GM19372 (cell line): ENCODE data around the gene MCCC2.
"Not testable (repeated sequence)": the region's sequence is repeated elsewhere in the genome, so short reads cannot be mapped to it uniquely, and the experiment has no call there.

Experiments
- ATAC-seq: cut with Tn5 transposase; IDR thresholded peaks from one replicate; pipeline ENCODE4 v1.9.1; 2021; ENCODE audit warnings: mild to moderate bottlenecking, low read depth, moderate library complexity; ENCODE audit not compliant: unreplicated experiment

MCCC2 gene

DNA sequence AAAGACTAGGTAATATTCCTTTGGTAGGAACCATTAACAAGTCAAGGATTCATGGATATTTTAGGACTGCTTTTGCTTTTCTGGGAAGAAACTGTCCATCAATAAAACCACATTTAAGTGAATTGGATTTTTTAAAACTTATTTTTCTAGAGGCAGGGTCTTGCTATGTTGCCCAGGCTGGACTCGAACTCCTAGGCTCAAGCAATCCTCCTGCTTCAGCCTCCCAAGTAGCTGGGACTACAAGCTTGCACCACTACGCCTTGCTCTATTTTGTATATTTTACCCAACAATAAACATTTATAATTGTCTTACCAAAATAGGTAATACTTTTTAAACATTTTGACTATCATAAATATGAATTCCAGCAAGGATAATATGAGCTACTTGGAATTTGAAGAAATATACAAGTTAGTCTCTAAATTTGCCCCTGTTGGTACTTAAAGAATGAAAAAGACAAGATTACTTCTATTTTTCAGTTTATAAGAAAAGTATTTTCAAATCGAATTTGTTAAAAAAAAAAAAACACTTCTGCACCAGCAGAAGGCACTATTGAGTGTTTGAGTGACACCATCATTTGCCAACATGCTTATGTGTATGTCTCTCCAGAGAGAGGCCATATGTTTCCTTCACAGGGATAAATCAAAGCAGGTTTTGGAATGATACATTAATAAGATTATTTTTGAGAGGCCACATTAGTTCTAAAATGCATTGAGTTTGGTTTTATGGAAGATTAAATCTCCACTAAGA lies 71.9 kb downstream of the MCCC2 start:
- no peak for ATAC-seq

DNA sequence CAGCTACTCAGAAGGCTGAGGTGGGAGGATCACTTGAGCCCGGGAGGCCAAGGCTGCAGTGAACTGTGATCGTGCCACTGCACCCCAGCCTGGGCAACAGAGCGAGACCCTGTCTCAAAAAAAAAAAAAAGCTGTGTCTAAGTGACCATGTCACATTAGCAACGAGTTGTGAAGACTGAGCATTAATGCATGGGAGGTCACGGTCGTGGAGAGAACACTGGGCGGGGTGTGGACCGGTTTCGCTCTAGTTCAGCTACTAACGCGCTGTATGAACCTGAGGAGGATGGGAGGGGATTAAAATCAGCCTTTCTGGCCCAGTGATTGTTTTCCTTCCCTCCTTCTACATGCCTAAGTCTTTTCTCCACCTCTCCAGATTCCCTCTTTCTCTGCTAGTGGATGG lies 75.2 kb downstream of the MCCC2 start:
- no peak for ATAC-seq

DNA sequence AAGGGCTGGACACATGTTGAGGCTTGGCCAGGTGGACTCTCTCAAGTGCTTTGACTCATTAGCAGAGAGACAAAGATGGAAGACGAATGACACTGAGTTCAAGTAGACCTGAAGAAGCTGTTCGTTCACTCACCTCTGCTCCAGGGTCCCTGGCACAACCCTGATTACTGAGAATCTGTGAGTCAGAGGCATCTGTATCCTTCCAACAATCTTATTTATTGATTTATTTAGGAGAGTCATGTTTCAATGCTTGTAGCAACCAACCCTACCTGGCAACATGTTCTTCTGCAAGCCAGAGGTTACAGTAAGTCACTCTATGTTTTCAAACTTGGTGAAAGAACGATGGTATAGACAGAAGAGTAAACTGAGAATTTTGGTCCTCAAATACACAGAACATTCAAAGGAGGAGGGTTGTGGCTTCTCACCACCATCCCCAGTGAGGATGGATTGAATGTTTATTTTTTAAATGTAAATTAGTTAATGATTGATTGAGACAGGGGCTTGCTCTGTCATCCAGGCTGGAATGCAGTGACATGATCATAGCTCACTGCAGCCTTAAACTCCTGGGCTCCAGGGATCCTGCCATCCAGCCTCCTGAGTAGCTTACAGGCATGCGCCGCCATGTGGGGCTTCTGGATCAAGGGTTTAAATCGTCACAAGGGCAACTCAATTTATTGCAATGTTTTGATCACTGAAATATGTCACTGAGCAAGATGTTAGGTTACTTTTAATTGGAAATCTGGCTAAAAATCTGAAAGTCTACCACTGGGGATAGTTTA lies 76.2 kb downstream of the MCCC2 start:
- ATAC-seq = no peak

DNA sequence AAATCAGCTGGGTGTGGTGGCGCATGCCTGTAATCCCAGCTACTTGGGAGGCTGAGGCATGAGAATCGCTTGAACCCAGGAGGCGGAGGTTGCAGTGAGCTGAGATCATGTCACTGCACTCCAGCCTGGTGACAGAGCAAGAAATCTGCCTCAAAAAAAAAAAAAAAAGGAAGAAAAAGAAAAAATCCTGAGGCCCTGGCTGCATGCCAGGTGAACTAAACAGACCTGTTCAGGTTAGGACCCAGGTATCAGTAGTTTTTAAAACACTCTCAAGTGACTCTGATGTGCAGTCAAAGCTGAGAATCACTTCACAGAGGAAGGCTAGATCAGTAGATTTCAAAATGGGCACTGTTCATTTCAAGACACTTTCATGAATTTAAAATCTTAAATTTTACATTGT lies 77.5 kb downstream of the MCCC2 start:
- ATAC-seq = not testable (repeated sequence)

DNA sequence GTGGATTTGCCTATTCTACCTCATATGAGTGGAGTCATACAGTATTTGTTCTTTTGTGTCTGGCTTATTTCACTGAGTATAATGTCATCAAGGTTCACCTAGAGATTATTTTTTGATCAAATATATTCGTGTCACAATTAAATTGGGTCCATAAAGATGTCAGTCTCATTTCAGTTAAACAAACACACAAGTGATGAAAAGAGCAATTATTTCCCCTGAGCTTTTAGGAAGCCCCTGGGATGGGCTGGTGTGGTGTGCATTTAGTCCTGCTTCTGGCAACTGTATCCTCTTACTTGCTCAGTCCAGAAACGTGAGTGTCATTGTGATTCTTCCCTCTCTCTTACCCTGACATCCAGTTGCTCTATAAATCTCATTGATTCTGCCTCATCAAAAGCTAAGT lies 79.2 kb downstream of the MCCC2 start:
- ATAC-seq = no peak

DNA sequence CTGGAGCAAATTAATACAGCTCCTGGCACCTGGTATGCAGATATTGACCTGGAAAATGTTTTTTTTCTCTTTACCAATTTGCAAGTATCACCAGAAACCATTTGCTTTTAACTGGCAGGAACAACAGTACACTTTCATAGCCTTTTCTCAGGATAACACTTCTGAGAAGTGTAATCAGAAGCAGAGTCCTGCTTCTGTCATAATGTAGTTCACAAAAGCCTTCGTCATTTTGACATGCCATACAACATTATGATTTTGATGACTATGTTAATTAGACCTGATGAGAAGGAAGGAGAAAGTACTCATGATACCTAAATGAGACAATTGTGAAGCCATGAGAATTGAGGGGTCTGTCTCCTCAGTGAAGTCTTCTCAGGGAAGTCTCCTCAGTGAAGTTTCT lies 90.8 kb downstream of the MCCC2 start:
- no peak for ATAC-seq

DNA sequence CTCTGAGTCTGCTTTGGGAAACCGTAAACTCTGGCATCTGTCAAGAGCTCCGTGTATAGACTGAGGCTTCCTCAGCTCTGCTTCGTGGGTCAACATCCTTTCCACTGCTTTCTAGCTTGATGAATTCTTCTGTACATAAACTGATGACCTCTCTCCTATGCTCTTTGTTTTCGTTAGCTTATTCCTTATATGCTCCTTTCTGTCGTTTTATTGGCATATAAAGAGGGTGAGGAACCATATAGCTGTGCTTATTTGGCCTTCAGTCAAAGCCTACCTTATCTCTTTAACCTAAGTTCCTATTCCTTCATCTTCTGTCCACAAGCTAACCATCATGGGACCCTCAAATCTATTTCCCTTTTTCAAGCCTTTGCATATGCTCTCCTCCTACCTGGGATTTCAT lies 92.6 kb downstream of the MCCC2 start:
- ATAC-seq = no peak

DNA sequence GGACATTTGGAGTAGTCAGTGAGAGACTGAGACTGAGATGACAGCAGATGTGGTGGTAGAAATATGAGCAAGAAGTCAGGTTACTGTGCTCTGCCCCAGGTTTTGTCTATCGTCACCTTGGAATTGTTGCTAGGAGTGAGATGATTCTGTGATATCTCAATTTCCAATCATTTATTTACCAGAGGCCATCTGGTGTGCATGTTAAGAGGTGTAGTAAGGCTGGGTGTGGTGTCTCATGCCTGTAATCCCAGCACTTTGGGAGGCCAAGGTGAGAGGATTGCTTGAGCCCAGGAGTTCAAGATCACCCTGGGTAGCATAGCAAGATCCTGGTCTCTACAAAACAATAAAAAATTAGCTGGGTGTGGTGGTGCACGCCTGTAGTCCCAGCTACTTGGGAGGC lies 93.4 kb downstream of the MCCC2 start:
- no peak for ATAC-seq

DNA sequence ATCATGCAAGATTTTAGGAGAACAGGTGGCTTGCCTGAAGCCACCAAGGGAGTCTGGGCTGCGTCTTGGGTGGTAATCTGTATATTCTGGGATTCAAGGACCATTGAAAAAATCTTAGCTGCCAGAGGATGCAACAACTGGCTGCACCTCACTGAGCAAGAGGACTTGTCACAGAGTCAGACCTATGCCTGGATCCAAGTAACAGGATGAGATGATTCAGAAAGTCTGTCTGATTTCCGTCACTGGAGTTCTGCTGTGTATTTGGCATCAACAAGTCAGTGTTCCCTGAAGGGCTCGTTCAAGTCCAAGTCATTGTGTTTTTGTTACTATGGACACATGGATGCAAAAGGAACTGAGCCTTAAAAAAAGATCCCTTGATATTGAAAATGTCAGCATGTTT lies 94.2 kb downstream of the MCCC2 start:
- no peak for ATAC-seq

DNA sequence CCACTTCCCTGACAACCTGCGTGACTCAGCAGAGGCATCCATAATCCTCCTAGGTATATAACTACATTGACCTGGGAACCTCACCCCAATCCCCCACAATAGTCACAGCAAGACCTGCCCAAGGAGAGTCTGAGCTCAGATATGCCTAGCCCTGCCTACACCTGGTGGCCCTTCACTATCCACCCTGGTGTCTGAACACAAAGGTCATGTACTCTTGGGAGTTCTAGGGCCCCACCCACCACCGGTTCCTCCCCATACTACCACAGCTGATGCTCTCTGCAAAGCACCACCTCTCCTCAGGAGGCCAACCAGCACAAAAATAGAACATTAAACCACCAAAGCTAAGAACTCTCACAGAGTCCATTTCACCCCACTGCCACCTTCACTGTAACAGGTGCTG lies 97.2 kb downstream of the MCCC2 start:
- no peak for ATAC-seq

DNA sequence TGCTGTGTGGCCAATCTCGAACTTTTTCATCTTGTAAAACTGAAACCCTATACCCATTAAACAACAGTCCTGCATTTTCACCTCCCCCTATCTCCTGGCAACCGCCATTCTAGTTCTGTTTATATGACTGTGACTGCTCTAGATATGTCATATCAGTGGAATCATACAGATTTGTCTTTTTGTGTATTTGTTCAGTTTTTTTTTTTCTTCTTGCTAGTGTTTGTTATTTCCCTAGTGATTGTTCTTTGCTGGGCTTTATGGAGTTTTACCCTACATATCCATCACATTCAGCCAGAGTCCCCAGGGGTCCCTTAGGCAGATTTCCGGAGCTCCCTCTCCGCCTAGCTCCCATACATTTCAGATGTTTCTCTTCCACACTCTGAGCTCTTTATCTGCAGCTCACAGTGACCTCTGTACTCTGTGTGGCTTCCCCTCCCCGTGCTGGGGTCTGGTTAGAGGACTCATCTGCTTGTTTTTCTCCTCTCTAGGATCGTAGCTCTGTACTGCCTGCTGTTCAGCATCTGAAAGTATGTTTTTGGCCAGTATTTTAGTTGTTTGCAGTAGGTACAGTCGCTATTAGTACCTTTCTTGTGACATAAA lies 106.8 kb downstream of the MCCC2 start:
- ATAC-seq = no peak

DNA sequence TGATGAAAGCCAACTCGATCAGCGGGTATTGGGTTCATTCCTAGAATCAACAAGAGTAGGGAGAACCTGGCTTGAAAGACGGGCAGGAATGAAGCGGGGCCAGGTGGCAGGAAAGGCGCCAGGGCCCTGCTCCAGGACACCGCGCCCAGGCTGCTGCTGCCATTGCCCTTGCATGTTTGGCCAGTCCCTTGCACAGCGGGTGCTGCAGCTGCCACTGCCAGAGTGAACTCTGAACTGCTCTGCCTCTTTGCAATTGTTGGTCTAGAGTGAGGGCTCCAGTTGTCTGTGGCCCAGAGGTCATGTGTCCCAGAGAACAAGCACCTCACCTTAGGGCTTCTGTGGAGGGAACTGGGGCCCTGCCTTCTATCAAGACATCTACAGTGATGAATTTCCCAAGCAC lies 107.9 kb downstream of the MCCC2 start:
- ATAC-seq = no peak

DNA sequence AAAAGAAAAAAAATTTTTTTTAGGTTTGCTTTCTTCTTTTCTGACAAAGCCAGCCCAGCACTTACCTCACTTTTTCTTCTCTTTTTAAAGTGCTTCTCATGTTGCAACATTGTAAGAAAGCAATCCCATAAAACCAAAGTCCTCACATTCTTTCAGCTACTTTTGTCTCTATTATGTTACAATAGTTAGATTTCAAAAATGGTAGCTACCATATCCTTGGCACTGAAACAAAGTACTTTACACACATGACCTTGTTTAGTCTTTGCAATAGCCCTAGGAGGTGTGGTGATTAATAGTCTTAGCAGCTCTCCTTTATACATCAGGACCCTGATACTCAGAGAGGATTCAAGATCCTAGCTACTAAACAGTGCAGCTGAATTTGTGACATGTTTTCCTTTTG lies 108.5 kb downstream of the MCCC2 start:
- no peak for ATAC-seq

DNA sequence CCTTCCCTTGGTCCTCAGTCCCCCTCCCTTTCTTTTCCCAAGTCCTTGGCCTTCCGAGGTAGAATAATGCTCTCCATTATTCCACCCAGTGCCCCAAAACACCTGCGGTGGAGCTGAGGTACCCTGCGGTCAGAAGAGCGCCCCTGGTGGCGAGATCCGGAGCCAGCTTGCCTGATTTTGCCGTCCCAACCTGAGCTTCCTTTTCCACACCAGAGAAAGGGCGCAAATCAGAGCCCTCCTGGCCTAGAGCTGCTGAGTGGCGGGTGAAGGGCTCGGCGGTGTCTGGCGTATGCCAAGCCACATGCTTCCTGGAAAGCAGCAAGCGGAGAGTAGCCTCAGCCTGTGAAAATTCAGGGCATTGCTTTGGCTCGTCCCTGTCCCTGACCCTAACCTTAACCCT lies 110.8 kb downstream of the MCCC2 start:
- no peak for ATAC-seq

DNA sequence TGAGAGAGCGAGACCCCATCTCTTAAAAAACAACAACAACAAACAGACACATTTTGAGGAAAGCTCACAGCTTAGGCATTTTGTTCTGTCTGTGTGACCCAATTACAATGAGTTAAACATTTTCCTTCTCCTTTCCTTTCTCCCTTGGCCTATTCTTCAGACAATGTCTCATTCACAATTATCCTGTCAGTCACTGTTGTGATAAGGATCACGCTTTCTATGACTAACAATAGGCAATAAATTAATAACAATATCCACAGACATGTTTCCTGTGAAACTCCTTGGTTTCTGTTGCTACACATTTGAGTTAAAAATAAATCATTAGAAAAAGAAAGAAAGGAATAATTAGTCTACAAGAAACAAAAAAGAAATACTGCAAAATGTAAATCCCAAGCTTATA lies 112.1 kb downstream of the MCCC2 start:
- no peak for ATAC-seq

DNA sequence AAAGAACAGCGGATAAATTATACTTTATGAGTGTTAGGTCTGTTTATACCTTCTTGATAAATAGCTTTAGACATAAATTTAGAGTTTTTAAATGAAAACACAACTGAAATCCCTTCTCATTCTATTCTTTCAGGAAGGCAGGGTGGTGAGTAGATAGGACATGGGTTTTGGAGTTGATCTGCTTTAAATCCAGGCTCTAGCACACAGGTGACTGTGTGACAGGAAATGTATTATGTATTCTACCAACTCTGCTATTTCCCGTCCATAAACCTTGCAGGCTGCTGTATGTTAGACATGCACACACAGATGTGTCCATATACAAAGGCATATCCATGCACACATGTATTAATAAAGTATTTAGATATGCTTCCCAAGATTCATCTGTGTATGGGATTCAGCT lies 112.6 kb downstream of the MCCC2 start:
- ATAC-seq = no peak

DNA sequence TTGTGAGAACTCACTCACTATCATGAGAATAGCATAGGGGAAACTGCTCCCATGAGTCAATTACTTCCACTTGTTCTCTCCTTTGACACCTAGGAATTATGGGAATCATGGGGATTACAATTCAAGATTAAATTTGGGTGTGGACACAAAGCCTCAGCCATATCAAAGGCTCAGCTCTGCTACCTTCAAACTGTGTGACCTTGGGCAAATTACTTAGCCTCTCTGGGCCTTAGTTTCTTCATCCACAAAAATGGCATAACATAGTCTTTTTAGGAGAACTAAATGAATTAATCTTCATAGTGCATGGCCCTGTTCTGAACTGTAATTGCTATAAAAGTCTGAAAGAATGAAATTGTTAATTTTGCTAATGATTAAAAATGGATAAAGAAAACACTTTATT lies 113.7 kb downstream of the MCCC2 start:
- no peak for ATAC-seq

DNA sequence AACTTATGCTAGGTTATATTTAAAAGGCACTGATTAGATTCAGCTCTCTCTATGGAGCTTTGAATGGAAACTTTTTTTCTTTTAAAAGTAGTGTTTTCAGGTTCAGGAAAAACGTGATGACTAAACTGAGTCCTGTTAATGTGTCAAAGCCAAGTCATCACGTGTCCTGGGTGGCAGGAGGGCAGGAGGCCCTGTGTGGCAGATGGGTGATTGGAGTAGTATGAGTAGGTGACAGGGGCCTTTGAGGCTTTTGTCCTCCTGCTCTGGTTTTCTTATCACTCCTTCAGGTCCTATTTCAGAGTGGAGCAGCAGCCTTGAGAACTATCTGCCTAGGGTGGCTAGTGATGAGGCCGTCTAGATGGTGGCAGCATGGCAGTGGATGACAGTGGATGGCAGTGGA lies 114.3 kb downstream of the MCCC2 start:
- no peak for ATAC-seq

DNA sequence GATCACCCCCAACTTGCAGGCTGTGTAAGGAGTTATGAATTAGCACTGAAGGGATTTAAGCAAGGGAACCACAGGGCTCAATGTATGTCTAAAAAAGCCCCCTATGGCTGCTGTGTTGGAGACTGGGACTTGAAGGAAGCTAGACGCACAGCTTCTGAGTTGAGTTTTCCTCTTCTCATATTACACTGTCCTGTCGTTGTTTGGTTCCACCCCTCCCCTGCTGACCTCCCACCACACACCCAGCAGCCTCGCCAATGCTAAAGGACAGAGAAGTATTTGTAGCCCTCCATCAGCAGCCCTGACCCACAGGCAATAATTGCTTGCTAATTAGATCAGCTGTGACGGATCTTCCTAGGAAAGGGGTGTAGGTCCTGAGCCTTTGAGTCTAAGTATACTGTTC lies 116.8 kb downstream of the MCCC2 start:
- no peak for ATAC-seq

DNA sequence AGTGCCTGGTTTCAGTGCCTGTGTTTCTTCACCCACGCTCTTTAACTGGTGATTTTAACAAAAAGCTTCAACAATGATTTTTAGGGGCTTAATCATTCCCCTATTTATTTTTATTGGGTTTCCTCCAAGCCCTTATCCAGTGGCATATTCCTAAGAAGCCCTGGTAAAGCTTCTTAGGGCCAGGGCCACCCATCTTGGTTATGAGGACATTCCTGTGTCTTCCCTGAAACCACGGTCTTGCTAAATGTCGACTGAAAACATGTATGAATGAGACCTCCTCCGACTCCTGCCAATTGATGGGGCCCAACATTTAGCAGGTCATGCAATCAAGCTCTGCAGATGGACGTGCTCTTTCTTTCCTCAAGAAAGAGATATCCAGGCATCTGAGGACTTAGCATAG lies 118.3 kb downstream of the MCCC2 start:
- no peak for ATAC-seq

DNA sequence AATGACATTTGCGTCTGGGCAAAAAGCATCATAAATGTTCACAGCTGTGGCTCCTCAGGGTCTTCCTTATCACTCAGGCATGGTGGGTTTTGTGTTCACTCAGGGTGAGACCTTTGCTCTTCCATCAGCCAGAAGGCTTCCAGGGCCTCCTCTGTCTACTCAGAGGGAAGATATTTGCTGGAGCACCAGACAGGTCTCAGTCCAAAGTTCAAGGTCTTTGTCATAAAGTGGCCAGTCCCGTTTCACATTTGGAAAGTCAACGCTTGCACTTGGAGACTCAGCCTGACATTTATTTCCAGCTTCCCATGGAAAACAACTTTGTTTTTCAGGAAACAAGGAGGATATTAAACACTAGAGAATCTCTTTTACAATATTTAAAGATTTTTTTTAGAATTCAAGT lies 119.8 kb downstream of the MCCC2 start:
- ATAC-seq = no peak
